Gastrocnemius medialis (tissue), 4 donors: ENCODE measurements around the gene EIF3L.

Experiments
- CTCF ChIP-seq, 5 experiments: fragments of 450-650 bp in 3 of 5; fragments of 200-600 bp in 2 of 5; sonication (generic) in 2 of 5; IDR thresholded peaks in 4 of 5; conservative IDR thresholded peaks in 1 of 5; 1 replicate in 4 of 5; 2 replicates in 1 of 5; pipeline ENCODE4 v1.5.1; 2016 to 2019; ENCODE audit warnings: antibody characterized with exemption in 5 of 5, mild to moderate bottlenecking in 3 of 5, moderate library complexity in 3 of 5
- POLR2A ChIP-seq, 2 donors: fragments of 450-650 bp; IDR thresholded peaks; one replicate each; pipeline ENCODE4 v1.6.1; 2017; ENCODE audit warnings: antibody characterized with exemption in 2 of 2, mild to moderate bottlenecking in 2 of 2, moderate library complexity in 2 of 2

GRCh38 chr22:37809672-37810333, 39.4 kb upstream of the EIF3L start:
- no peak for TF ChIP-seq CTCF (IDR thresholded peaks at IDR 0.05 in 4 of 5, conservative IDR thresholded peaks at IDR 0.05 in 1 of 5)
- TF ChIP-seq POLR2A (IDR thresholded peaks at IDR 0.05), result no peak
